GM19372 (cell line): ENCODE data around the gene CCDC85B.

Experiments
- ATAC-seq: cut with Tn5 transposase; IDR thresholded peaks from one replicate; pipeline ENCODE4 v1.9.1; 2021; ENCODE audit warnings: mild to moderate bottlenecking, low read depth, moderate library complexity; ENCODE audit not compliant: unreplicated experiment

Gene CCDC85B

GRCh38 chr11:65927904-65928397 is 37.5 kb downstream of the CCDC85B start:
- peak; percentile 61 for ATAC-seq

- no peak for ATAC-seq
Observed at GRCh38 chr11:65928667-65929066, 38.2 kb downstream of the CCDC85B start.

- ATAC-seq = no peak
Observed at GRCh38 chr11:65931773-65932557, 41.5 kb downstream of the CCDC85B start.

- ATAC-seq = no peak
Observed at GRCh38 chr11:65932558-65932919, 42.1 kb downstream of the CCDC85B start.

- ATAC-seq = no peak
Observed at GRCh38 chr11:65934014-65934413, 43.5 kb downstream of the CCDC85B start.

- no peak for ATAC-seq
Observed at GRCh38 chr11:65937766-65938165, 47.3 kb downstream of the CCDC85B start.
